NCI-H748 treated with DMSO at 0.1 percent for 48 hours (cell line): ENCODE data around the gene CCDC150.
A peak's percentile ranks its signal among the peaks of the same experiment; 100 is the strongest.
"Not testable (repeated sequence)": the region's sequence is repeated elsewhere in the genome, so short reads cannot be mapped to it uniquely, and the experiment has no call there.

Experiments
- DNase-seq: peaks from one replicate; lab custom pipeline; 2025; lab: John Stamatoyannopoulos, UW

The CCDC150 gene

DNA sequence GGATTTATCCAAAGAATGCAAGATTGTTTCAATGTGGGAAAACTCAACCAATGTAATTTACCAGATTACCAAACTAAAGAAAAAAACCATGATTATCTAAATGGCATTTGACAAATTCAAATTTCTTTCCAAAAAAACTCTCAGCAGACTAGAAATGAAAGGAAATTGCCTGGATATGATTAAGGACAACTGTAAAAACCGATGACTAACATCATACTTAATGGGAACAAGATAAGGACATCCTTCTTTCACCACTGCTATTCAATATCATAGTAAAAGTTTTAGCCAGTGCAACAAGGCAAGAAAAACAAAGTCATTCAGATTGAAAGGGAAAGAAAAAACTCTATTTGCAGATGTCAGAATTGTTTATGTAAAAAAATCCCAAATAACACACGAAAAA, 4.4 kb upstream of the CCDC150 start:
- no peak for DNase-seq

DNA sequence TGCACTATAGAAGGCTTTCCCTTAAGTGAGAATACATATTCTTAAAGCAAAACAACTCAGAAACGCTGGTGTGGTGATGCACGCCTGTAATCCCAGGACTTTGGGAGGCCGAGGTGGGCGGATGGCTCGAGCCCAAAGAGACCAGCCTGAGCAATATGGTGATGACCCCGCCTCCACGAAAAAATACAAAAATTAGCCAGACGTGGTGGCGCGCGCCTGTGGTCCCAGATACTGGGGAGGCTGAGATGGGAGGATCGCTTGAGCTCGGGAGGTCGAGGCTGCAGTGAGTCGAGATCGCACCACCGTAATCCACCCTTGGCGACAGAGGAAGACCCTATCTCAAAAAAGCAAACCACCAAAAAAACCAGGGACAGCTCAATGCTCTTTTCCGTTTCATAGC, 750 bp upstream of the CCDC150 start:
- DNase-seq = no peak

DNA sequence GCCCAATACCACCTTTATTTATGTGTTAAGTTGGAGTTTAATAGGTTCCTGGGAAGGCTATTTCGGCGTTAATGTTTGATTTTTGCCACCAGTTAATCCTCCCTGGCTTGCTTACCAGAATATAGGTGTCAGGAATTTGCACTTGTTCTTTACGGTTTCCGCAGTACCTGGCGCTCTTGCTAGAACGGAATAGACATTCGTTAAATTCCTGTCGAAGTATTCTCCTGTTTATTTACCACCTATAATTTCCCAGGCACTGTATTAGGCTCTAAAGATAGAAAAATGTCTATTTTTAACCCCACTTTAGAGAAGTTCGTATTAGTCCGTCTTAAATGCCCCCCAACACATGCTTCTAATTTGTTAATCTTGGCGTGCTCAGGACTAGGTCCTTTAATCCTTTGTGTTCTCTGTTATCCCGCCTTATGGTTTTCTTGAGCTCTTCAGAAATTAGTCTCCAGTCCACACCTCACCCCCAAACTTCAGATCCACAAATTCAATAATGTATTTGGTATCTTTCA, 575 bp downstream of the CCDC150 start:
- no peak for DNase-seq

DNA sequence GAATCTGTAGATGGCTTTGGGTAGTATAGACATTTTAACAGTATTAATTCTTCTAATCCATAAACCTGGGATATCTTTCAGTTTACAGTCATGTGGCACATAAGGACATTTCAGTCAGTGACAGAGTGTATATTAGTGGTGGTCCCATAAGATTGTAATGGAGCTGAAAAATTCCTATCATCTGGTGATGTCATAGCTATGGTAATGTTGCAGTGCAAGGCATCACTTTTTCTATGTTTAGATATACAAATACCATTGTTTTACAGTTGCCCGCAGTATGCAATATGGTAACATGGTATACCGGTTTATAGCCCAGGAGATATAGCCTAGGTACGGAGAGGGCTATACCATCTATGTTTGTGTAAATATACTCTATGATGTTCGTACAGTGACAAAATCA, 9.7 kb downstream of the CCDC150 start:
- no peak for DNase-seq

DNA sequence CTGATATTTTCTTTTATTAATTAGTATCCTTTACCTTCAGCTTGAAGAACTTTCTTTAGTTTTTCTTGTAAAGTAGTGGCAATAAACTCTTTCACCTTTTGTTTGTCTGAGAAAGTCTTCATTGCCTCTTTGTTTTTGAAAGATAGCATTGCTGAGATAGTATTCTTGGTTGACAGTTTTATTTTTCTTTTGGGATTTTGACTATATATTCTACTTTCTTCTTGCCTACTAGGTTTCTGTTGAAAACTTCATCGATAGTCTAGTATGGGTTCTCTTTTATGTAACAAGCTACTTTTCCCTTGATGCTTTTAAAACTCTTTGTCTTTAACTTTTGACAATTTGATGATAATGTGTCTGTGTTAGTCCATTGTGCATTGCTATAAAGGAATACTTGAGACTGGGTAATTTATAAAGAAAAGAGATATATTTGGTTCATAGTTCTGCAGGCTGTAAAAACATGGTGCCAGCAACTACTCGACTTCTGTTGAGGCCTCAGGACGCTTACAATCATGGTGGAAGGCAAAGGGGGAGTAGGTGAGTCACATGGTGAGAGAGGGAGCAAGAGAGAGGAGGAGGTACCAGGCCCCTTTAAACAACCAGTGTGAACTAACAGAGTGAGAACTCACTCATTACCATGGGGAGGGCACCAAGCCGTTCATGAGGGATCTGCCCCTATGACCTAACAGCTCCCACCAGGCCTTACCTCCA, 12.0 kb downstream of the CCDC150 start:
- no peak for DNase-seq

DNA sequence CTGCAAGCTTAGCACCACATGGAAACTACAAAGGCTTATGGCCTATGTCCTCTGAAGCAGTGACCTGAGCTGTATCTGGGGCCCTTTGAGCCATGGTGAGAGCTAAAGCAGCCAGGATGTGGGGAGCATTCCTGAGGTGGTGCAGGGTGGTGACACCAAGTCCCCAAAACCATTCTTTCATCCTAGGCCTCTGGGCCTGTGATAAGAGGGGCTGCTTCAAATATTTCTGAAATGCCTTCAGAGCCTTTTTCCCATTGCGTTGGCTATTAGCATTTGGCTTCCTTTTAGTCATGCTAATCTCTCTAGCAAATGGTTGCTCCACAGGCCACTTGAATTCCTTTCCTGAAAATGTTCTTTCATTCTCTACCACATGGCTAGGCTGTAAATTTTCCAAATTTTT, 13.4 kb downstream of the CCDC150 start:
- DNase-seq = no peak

DNA sequence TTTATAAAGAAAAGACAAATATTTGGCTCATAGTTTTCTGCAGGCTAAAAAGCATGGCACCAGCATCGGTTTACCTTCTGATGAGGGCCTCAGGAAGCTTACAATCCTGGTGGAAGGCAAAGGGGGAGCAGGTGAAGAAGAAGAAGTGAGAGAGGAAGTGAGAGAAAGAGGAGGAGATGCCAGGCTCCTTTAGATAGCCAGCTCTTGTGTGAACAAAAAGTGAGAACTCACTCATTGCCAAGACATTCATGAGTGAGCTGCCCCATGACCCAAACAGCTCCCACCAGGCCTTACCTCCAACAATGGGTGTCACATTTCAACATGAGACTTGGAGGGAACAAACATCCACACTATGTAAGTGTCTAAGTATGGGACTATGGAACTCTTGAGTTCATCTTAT, 14.3 kb downstream of the CCDC150 start:
- DNase-seq = no peak

DNA sequence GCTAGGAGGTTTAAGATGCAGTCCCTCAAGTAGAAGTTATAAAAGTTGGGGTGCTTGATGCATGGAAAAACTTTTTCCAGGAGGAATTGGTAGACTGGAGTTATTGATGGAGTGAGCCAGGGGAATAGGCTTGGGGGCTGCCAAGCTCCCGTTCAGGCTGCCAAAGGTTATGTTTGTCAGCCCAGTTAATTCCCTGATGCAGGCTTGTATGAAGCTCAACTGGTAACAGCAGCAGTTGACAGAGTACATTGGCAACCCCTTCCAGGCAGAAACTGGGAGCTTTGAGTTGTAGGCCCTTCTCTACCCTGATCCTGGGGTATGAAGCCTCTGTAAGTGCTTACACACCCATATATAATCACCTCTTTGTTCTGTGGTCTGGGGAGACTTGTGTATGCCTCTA, 16.2 kb downstream of the CCDC150 start:
- DNase-seq = no peak

DNA sequence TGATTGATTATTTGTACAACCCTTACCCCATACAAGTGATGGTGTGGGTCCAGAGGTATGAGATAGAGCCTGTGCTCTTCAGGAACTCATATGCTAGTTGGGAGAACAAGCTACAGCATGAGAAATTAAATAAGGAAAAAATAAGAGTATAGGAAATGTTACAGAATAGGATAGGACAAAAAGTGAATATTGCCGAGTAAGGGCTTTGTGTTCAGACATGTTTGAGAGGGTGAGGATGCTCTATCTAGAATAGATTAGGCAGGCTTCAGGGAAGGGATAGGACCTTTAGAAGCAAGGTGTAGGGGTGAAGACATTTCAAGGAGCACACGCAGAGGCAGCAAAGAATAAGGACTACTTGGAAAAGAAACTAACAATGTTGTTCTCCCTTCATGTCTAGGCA, 17.8 kb downstream of the CCDC150 start:
- DNase-seq = no peak

DNA sequence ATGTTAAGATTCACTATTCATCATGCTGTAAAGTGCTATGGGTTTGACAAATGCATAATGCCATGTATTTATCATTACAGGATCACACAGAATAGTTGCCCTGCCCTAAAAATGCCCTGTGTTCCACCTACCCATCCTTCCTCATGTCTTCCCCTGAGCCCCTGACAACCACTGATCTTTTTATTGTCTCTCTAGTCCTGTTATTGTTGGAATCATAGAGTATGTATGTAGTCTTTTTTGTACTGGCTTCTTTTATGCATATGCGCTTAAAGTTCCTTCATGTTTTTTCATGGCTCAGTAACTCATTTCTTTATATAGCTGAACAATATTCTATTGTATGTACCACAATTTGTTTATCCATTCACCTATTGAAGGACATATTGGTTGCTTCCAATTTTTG, 20.3 kb downstream of the CCDC150 start:
- no peak for DNase-seq

DNA sequence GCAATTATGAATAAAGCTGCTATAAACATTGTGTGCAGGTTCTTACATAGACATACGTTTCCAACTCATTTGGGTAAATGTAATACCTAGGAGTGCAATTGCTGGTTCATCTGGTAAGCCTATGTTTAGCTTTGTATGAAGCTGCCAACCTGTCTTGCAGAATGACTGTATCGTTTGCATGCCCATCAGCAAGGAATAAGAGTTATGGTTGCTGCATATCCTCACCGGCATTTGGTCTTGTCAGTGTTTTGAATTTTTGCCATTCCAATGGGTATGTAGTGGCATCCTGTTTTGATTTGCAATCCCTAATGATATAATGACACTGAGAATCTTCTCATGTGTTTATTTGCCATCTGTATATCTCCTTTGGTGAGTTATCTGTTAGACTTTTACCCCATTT, 20.7 kb downstream of the CCDC150 start:
- no peak for DNase-seq

DNA sequence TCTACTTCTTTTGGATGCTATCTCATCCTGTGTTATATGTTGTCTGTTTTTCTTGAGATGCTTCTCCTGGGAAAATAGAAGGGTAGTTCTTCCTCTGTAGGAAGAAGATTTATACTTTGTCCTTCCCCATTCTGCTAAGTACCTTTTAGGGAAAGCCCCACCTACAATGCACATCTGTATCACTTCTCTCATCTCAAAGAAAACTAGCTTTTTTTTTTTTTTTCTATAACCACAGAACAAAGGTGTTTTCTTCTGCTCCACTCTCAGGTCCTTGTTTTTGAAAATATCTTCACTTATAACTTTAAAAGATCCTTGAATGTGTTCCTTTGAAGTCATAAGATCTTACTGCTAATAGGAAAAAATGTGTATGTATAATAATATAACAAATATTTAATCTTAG, 30.8 kb downstream of the CCDC150 start:
- no peak for DNase-seq

DNA sequence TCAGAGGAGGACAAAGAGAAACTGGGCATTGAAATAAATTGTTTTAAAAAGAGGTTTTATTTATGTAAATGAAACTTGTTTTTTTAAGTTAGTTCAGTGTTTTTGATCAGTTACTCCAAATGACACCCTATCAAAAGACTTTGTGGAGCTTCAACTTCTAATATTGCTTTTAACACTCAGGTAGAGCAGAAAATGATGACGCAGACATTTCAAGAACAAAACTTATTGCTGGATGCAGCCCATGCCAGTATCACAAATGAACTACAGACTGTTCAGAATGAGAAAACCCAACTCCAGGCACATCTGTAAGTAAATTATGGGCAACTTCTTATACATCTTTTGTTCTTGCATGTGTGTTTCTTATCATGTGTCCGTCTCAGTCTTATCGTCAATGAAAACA, 36.4 kb downstream of the CCDC150 start:
- no peak for DNase-seq

DNA sequence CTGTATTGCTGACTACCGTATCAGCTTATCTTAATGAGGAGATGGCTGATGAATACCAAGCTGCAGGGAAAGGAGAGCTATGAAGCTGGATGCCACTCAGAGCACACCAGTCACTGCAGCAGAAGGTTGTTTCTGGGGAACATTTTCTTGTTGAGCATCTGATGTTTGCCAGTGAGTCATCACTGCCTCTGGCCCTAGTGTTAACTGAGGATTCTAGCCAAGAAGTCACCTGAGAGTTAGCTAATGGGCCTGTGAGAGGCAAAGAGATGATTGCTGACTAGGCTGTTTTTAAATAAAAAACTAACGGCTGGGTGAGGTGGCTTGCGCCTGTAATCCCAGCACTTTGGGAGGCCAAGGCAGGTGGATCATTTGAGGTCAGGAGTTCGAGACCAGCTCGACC, 37.9 kb downstream of the CCDC150 start:
- DNase-seq = no peak

DNA sequence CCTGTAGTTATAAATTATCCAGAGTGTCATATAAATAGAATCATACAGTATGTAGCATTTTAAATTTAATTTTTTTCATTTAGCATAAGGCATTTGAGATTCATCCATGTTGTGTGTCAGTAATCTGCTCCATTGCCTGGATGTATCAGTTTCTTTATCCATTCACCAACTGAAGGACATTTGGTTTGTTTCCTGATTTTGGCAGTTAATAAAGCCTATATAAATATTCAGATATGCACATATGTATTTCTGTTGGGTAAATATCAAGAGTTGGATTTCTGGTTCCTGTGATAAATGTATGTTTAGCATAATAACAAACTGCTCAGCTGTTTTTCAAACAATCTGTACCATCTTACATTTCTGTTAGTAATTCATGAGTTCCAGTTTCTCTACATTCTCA, 39.9 kb downstream of the CCDC150 start:
- no peak for DNase-seq

DNA sequence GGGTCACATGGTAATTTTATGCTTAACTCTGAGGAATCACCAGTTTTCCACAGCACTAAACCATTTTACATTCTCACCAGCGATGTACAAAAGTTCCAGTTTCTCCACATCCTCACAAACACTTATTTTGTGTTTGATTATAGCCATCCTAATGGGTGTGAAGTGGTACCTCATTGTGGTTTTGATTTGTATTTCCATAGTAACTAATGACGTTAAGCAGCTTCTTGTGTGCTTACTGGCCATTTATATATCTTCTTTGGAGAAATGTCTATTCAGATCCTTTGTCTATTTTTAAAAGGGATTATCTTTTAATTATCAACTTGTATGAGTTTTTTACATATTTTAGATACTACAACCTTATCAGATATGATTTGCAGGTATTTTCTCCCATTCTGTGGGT, 42.0 kb downstream of the CCDC150 start:
- DNase-seq = peak; percentile 43

DNA sequence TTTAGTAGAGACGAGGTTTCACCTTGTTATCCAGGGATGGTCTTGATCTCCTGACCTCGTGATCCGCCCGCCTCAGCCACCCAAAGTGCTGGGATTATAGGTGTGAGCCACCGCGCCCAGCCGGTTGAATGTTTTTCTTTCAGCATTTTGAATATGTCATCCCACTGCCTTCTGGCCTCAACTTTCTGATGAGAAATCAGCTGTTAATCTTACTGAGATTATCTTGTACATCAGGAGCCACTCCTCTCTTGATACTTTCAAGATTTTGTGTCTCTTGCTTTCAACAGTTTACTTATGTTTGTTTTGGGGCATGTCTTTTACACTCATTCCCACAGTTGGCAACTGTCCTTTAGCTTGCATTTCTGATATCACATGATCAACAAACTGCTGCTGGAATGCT, 46.3 kb downstream of the CCDC150 start:
- DNase-seq = no peak

DNA sequence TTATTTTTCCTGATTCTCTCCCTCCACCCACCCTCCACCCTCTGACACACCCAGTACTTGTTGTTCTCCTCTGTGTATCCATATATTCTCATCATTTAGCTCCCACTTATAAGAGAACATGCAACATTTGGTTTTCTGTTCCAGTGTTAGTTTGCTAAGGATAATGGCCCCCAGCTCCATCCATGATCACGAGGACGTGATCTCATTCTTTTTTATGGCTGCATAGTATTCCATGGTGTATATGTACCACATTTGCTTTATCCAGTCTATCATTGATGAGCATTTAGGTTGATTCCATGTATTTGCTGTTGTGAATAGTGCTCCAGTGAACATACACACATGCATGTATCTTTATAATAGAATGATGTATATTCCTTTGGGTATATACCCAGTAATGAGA, 47.2 kb downstream of the CCDC150 start:
- DNase-seq = not testable (repeated sequence)

DNA sequence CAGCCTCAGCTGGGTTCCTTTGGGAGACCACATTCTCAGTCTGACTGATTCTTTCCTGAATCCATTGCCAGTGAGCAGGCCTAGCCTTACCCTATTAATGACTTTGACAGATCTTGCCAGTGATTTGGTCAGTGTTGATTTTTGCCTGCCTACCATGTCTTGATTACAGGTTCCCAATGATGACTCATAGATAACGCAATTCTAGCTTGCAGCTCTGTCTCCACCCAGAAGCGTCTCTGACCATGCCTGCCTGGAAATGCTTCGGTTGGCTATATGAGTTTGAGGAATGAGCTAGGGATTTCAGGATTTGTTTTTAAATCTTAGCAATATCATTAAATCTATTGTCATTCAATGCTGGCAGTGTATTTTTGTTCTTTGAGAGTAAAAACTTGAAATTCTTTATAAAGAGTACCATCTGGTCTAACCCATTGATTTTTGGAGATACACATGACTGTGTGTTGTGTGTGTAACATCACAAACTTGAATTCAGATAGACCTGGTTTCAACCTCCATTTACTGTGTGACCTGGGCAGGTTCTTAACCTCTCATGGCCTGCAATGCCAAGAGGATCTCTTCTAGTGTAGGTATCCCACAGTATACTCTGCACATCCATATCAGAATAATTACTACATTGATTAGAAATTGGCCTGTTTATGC, 57.0 kb downstream of the CCDC150 start:
- no peak for DNase-seq

DNA sequence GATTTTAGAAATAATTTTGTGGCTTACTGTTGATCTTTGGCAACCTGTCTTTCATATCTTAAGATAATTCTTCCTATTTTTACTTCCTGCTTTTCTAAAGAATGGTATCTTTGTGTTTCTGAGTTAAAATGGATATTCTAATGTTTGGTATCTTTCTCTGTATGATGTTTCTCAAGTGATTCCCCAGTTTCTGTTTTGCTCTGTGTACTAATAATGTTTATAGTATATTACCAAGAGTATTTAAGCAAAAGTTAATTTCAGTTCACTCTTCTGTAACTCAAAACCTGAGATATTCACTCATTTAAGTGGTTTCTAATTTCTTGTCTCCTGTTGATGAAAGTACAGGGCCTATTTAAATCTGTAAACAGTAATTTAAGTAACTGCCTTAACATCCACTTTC, 58.3 kb downstream of the CCDC150 start:
- DNase-seq = no peak

DNA sequence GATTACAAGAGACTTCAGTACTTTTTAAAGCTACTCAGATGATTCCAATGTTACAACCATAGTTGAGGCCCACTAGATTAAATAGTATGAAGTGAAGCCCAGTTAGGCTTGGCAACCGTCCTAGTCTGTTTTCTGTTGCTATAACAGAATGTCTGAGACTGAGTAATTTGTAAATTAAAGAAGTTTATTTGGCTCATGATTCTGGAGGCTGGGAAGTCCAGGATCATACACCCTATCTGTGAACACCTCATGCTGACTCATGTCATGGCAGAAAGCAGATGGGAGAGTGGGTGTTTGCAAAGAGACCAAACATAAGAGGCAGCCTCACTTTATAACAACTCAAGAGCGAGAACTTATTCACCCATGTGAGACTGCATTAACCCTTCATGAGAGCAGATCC, 63.1 kb downstream of the CCDC150 start:
- no peak for DNase-seq

DNA sequence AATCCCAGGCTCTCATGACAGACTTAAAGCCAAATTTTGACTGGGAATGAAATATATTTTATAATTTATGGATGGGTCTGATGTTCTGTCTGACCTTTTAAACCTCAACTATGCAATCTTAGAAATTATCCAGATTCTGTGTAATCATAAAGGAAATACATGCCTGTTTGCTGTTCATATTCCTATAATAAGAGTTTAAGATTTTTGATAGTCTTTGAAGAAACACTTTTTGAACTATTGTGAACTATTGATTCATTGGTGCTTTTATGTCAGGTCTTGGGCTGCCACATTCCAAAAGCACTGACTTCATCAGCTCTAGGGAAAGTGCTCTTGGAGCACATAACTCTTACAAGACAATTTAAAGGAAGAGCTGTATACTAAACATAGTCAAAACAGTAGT, 64.2 kb downstream of the CCDC150 start:
- DNase-seq = no peak

DNA sequence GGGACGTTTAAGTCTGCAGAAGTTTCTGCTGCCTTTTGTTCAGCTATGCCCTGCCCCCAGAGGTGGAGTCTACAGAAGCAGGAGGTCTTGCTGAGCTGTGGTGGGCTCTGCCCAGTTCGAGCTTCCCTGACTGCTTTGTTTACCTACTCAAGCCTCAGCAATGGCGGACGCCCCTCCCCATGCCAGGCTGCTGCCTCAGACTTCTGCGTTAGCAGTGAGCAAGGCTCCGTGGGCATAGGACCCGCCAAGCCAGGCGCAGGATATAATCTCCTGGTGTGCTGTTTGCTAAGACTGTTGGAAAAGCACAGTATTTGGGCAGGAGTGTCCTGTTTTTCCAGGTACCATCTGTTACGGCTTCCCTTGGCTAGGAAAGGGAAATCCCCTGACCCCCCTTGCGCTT, 70.5 kb downstream of the CCDC150 start:
- not testable (repeated sequence) for DNase-seq

DNA sequence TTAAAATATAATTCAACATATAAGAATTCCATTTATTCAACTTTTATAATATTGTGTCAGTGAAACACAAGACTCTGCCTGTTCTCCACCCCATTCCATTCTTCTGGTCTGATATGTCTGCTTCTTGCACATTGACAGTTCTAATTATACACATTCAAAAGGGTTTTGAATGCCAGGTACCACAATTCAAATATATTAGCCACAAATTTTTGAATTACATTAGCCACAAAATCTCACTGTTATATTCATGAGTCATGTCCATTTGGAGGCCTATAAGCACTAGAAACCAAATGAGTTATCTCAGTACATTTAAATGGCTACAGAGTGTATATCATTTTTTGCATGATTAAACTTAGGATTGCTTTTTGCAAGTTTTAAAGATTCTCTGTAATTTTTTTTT, 72.1 kb downstream of the CCDC150 start:
- no peak for DNase-seq
